HUDEP-2 (cell line): ENCODE data around the gene FAM222B.

Source experiments
- DNase-seq, 76 experiments: peaks; one replicate each; lab custom pipeline; 2025; ENCODE audit not compliant: unreplicated experiment in 76 of 76; lab: John Stamatoyannopoulos, UW

The FAM222B gene

DNA sequence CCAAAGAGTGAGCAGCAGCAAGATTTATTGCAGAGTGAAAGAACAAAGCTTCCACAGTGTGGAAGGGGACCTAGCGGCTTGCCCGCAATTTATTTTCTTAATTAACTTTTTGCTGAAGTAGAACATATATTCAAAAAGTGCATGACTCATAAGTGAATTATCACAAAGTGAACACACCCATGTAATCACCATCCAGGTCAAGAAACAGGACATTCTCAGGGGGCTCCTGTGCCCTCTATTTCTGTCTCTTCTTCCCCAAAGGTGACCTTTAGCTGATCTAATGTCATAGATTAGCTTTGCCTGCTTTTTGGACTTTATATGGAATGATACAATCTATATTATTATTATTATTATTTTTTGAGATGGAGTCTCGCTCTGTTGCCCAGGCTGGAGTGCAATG, 32.2 kb upstream of the FAM222B start:
- peak in 2 of 76 experiments; percentile 13 to 18 for DNase-seq

DNA sequence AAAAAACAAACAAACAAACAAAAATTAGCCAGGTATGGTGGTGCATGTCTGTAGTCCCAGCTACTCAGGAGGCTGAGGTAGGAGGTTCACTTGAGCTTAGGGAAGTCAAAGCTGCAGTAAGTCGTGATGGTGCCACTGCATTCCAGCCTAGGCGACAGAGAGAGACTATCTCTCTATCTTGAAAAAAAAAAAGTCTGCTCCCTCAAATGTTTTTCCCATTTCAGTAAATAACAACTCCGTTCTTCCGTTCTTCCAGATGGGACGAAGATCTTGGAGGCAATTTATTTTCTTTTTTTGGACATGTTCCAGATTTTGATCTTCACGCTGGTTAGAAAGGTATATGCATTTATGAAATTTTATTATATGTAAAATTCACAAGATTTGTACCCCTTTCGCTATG, 31.2 kb upstream of the FAM222B start:
- no peak for DNase-seq

DNA sequence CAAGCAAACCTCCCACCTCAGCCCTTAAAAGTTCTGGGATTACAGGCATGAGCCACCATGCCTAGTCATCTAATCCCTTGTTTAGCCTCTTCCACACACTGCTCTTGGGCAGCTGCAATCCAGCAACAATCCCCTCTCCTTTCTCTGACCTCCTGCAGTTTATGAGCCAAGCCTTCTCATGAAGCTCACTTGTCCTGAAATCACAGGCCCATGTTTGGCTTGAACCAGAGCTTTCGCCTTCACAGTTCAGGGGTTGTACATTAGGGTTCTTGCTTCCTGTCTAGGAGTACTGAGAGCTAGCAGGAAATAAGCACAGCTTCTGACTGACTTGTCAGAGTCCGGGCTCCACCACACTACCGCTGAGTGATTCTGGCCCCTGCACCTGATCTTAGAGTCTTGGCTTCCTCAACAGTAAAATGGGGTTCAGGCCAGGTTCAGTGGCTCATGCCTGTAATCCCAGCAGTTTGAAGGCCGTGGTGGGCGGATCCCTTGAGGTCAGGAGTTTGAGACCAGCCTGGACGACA, 28.5 kb upstream of the FAM222B start:
- DNase-seq = peak in 1 of 76 experiments; percentile 19

DNA sequence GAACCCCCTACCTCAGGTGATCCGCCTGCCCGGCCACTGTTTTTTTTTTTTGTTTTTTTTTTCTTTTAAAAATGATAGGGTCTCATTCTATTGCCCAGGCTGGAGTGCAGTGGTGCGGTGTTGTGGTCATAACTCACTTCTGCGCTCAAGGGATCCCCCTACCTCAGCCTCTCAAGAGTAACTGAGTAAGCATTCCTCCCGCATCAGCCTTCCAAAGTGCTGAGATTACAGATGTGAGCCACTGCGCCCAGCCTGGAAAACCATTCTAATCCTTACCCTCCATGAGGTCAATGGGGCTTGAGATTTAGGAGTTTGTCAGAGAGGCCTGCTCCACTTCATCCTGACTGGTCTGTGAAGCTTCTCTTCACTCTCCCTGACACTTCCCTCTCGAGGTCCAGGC, 24.7 kb upstream of the FAM222B start:
- no peak for DNase-seq

DNA sequence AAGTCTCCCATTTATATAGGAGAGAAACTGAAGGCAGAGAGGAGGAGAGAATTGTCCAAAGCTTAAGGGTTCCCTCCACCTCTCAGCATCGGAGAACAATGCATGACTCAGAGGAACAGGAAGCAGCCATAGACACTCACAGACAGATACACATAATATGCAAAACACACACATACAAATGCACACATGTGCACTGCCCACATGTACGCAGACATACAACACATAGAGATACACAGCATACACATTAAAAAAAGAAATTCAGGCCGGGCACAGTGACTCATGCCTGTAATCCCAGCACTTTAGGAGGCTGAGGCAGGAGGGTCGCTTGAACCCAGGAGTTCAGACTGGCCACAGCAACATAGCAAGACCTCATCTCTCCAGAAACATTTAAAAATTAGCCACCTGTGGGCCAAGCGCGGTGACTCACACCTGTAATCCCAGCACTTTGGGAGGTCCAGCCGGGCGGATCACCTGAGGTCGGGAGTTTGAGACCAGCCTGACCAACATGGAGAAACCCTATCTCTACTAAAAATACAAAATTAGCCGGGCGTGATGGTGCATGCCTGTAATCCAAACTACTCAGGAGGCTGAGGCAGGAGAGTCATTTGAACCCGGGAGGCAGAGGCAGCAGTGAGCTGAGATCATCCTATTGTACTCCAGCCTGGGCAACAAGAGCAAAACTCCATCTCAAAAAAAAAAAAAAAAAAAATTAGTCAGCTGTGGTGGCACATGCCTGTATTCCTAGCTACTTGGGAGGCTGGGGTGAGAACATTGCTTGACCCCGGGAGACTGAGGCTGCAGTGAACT, 23.6 kb upstream of the FAM222B start:
- DNase-seq = peak in 28 of 76 experiments; percentile 18 to 79 (median 54)

DNA sequence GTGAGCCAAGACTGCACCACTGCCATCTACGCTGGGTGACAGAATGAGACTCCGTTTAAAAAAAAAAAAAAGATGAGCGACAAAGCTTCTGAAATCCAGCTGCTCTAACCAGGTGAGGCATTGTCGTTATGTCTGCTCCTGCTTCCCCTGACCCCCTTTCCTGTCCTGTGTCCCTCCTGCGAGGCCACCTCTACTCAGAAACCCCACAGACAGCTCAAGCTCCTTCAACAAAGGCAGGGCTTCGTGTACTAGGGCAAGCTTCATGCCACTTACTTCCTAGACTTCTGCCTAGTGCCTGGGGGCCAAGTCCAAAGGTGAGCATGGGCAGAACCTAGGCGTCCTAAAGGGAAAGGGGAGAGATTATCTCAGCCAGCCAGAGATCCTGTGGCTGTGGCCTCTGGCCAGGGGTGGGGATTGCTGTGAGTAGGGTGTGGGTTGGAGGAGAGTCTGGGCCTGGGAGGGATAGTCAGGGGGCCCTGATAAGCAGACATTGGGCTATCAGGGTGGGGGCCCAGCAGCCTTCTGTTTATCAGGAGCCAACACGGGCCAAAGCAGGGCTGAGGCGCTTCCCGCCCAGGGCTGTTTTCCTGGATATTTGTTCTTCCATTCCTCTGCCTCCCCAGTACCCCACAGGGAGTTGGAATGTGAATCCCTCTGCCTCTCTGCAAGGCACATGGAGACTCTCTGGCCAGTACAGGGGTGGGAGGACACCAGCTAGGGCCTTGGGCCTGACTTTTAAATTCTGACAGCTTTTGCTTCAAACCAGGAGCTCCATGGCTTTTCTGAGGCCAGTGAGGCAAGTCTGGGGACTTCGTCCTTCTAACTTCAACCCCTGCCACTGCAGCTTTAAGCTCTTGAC, 22.6 kb upstream of the FAM222B start:
- DNase-seq = peak in 75 of 76 experiments; percentile 77 to 99 (median 96)

DNA sequence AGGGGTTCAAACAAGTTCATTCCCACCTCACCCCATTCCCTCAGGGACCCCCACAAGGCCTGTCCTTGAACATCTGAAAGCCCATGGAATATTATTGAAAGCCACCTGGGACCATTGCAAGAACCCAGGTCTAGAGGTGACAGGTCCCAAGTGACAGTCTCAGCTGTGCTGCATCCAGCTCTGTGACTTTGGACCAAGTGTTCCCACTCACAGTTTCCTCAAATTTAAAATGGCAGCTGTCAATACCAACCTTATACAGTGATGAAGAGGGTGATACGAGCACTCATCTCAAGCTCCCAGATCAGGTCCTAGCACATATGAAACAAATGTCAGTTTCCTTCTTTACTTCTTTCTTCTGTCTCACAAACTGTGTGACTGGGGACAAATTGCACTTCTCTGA, 21.4 kb upstream of the FAM222B start:
- DNase-seq = no peak

DNA sequence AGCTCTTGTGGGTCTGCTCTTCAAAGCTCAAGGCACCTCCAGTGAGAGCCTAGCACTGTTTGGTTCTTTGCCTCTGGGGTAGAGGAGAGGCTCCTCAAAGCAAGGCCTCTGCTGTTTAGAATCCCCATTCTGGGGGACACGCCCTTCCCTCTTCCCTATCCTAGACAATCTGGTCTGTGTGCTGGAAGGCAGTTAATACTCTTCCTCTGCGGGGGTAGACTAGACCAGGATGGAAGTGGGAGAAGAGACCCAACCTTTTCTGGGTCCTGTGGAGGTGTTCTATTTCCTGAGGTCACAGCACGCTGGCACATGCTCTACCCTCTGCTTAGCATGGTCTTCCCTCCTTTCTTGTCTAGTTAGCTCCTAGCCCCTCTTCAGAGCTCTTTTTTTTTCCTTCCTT, 20.0 kb upstream of the FAM222B start:
- peak in 11 of 76 experiments; percentile 13 to 46 (median 26) for DNase-seq

DNA sequence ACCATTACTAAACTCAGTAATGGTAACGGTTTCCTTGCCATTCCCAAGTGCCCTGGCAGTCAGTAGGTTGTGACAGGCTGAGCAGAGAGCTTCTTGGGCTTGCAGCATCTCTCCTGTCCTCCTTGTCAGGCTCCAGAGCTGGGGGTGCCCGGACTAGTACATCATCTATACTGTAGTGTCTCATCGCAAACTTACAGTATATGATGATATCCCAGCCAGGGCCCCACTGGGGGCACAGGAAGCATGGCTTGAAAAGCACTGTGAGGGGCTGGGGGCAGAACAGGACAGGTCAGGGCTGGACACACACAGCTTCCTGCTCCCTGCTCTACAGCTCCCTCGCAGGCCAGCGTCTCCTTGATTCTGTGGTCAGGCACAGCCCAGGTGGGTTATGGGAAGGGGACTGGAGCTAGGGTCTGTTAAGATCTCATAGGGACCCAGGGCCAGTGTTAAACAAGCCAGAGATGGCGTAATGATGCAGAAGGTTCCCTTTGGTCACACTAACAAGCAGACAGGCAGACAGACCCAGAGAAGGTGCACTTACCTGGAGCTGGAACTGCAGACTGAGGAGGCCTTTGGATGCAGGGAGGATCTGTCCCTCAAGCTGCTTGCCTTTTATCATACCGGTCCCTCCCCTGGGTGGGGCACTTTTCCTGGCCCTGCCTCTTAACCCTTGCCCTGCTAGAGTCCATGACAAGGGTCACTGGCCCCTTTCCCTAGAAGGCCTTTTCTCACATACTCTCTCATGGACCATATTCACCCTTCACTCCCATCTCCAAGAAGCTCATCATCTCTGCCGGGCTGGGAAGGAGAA, 19.0 kb upstream of the FAM222B start:
- peak in 72 of 76 experiments; percentile 35 to 90 (median 72) for DNase-seq

DNA sequence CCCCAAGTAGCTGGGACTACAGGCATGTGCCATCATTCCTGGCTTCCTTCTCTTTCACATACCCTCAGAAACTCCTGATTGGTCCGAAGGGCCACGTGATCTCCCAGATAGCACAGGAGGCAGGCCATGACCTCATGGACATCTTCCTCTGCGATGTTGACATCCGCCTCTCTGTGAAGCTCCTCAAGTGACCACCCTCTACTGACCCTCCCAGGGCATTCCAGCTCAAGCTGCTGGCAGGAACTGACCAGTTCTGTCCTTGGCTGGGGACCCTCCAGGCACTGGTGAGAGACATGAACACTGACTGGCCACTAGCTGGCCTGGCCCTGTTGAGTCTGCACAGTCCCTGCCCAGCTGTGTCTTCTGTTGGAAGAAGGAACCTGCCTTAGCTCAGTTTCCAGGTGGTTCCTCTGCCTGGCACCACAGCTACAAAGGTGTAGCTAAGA, 17.8 kb upstream of the FAM222B start:
- DNase-seq = peak in 57 of 76 experiments; percentile 12 to 85 (median 52)

DNA sequence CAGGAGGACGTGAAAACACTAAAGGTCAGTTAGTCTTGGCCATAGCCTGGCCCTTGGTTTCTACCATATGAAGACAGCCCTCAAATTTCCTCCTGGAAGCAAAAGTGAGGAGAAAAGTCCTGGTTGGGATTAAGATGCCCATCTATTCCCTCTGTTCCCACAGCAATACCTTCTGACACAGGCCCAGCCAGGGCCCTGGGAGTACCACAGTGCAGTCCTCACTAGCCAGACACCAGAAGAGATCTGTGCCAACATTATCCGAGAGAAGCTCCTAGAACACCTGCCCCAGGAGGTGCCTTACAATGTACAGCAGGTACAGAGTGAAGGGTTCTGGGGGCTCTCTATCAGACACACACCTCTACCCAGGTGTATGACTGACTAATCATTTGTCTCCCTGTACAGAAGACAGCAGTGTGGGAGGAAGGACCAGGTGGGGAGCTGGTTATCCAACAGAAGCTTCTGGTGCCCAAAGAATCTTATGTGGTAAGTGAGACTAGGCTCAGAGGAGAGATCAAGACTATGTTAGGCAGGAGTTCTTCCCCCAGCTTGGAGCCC, 16.3 kb upstream of the FAM222B start:
- peak in 44 of 76 experiments; percentile 12 to 83 (median 56) for DNase-seq

DNA sequence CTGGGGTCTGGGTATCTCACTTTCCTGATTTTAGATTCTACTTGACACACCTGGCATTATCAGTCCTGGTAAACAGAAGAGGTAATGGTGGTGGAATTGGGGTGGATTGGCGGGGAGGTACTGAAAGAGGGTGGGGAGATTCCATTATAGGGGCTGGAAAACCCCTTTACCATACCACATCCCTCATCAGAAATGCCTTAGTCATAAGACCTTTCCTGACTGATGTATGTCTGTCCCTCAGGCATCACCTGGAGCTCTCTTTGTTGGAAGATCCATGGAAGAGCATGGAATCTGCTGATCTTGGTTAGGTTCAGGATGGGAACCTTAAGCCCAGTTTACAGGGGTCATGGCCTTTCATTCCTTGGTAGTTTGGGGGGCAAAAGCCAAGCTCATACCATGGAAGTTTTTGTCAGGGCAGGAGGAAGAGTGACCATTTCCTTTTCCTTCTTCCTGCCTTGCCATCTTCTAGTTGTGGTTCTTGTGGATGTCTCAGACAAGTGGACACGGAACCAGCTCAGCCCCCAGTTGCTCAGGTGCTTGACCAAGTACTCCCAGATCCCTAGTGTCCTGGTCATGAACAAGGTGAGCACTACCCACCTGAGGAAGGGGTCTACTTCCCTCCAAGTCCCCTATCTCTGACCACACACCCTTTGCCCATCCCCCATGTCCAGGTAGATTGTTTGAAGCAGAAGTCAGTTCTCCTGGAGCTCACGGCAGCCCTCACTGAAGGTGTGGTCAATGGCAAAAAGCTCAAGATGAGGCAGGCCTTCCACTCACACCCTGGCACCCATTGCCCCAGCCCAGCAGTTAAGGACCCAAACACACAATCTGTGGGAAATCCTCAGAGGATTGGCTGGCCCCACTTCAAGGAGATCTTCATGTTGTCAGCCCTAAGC, 15.6 kb upstream of the FAM222B start:
- DNase-seq = peak in 44 of 76 experiments; percentile 17 to 79 (median 54)

DNA sequence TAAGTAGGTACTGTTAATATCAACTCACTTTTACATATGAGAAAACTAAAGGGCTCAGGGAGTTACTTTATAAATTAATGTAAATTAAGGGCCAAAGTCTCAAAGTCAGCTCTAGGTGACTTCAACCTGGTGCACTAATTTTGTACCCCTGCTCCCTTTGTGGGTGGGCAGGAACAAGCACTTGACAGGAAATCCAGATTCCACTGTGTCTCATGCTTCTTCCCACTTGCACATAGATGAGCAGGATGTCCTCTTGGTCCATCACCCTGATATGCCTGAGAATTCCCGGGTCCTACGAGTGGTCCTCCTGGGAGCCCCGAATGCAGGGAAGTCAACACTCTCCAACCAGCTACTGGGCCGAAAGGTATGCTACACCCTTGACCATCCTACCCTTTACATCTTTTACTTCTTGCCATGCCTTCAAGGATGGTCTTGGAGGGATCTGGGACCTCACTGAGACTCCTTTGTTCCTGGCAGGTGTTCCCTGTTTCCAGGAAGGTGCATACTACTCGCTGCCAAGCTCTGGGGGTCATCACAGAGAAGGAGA, 13.5 kb upstream of the FAM222B start:
- DNase-seq = peak in 4 of 76 experiments; percentile 11 to 41 (median 22)

DNA sequence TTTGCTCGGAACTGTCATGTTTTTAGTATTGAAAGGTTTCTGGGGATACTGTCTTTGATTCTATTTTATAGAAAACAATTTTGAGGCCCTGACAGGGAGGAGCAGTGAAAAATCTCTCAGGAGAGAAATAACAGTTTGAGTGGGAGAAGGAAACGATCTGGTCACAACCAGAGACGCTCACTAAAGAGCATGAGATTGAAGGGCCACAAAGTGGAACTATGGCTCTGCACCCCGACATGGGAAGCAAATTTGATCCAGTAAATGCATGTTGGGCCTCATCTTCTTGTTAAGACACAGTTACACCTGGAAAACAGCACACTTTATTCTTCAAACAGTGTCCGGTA, 12.7 kb upstream of the FAM222B start:
- no peak for DNase-seq

DNA sequence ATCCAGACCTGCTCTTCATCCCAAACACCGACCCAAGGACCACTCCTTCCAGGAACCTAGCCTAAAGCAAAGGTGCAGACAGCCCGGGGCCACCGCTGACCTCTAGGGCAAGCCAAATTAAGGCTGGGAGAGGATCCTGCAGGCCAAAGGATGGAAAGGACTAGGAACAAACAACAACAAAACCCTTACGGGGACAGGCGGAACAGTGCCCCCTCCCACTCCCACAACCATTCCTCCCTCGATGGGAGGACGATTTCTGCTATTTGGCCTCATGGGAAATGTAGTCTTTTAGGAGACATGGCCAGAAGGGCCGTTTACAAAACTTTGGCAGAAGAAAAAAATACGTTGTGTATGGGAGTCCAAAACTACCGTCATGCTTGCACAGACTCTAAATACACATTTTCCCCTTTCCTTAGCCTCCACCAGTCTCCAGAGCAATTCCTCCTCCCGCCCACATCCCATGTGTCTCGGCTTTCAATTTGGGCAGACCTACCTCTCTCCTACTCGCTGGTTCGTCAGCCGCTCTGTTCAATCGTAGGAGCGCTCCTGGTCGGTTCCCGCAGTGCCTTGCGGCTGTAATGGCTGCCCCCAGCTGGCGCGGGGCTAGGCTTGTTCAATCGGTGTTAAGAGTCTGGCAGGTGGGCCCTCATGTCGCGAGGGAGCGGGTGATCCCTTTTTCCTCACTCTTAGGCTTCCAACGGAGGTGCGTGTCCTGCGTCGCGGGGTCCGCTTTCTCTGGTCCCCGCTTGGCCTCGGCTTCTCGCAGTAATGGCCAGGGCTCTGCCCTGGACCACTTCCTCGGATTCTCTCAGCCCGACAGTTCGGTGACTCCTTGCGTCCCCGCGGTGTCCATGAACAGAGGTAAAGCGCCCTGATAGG, 12.1 kb upstream of the FAM222B start, which contains the start of gene ERAL1:
Gene ERAL1, plus strand, starts transcription at position 560 of the 879 bp plus-strand sequence. Its CDS starts 19 bp downstream, at position 579.
- peak in 73 of 76 experiments; percentile 33 to 85 (median 72) for DNase-seq

DNA sequence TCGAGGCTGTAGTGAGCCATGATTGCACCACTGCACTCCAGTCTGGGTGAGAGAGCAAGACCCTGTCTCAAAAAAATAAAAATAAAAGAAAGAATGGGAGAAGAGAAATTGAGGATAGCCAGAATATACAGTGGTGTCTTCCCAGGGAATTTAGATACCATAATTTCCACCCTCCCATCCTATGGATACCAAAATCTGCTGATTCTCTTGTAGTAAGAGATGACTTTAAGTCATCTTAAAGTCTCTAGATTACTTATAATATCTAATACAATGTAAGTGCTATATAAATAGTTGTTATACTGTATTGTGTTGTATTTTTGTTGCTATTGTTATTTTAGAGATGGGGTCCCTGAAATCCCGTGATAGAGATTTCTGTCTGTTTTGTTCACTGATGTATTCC, 10.7 kb upstream of the FAM222B start:
- no peak for DNase-seq

DNA sequence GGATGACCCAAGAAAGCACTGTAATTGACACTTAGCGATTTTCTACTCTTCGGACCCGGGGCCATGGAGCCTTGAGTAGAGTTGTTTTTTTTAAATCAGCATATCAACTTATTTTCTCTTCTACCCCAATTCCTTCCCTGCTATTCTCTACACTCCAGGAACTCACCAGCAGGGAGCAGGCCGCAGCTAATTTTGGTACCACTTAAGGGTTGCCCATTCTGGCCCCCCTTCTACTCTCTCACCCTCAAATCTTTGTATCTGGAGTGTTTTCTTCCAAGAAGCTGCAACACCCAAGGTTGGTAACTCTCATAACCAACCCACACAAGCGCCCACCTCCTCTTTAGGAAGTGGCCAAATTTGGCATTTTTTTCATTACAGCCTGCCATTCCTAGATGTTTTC, 6.7 kb upstream of the FAM222B start:
- peak in 32 of 76 experiments; percentile 10 to 56 (median 25) for DNase-seq

DNA sequence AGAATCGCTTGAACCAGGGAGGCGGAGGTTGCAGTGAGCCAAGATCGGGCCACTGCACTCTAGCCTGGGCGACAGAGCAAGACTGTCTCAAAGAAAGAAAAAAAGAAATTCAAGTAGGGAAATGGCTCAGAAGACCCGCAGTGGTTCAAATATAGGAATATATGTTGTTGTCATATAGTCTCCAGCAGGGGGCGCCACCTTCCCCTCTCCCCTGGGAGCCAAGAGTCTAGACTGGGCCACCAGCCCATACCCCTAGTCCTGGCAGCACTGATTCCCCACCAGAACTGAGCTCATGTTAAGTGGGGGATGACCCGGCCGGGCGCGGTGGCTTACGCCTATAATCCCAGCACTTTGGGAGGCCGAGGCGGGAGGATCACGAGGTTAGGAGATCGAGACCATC, 6.1 kb upstream of the FAM222B start:
- DNase-seq = peak in 38 of 76 experiments; percentile 1 to 59 (median 34)
